Hematopoietic multipotent progenitor cell (in vitro differentiated cells): ENCODE measurements around the gene DHCR24. TPM values are rescaled to one million over a fixed set of nuclear protein-coding genes. Genes with fewer than 3 reads are reported as not detected.

Experiments used
- DNase-seq, 3 donors: peaks; one replicate each; pipeline ENCODE4 v3.0.0-alpha.2; 2011 to 2015; ENCODE audit warnings: low read depth in 2 of 3, low spot score in 2 of 3
- total RNA-seq: library from RNA; depleted of rRNA; stranded (reverse); fragments of >200 nt; gene quantifications from one replicate; pipeline ENCODE4 v1.2.3, GENCODE V29; 2012

DHCR24 gene
- total RNA-seq, 1 donor = 51.4 TPM

- DNase-seq = no peak
These were observed 19.9 kb downstream of the DHCR24 start for GRCh38 chr1:54866801-54867716.

GRCh38 chr1:54865238-54866073 is 21.5 kb downstream of the DHCR24 start:
- DNase-seq = no peak

- DNase-seq = no peak
These were observed 22.4 kb downstream of the DHCR24 start for GRCh38 chr1:54864460-54865208.

- no peak for DNase-seq
These were observed 23.7 kb downstream of the DHCR24 start for GRCh38 chr1:54863267-54863665.

GRCh38 chr1:54861070-54861761 is 25.8 kb downstream of the DHCR24 start:
- DNase-seq = no peak

GRCh38 chr1:54859700-54860391 is 27.1 kb downstream of the DHCR24 start:
- peak in 2 of 3 donors; percentile 4 to 68 for DNase-seq

GRCh38 chr1:54857746-54858561 is 29.0 kb downstream of the DHCR24 start:
- DNase-seq = no peak

GRCh38 chr1:54857141-54857540 is 29.9 kb downstream of the DHCR24 start:
- no peak for DNase-seq

GRCh38 chr1:54854381-54855020 is 32.5 kb downstream of the DHCR24 start:
- DNase-seq = no peak

- no peak for DNase-seq
These were observed 33.1 kb downstream of the DHCR24 start for GRCh38 chr1:54853793-54854370.

GRCh38 chr1:54853096-54853792 is 33.8 kb downstream of the DHCR24 start:
- DNase-seq = no peak

- no peak for DNase-seq
These were observed 35.0 kb downstream of the DHCR24 start for GRCh38 chr1:54851936-54852524.

- DNase-seq = no peak
These were observed 35.6 kb downstream of the DHCR24 start for GRCh38 chr1:54851406-54851805.

GRCh38 chr1:54850737-54851136 is 36.3 kb downstream of the DHCR24 start:
- no peak for DNase-seq

GRCh38 chr1:54850069-54850730 is 36.8 kb downstream of the DHCR24 start:
- DNase-seq = no peak
